ENCODE measurements around the gene CDH4.

Gene CDH4

DNA sequence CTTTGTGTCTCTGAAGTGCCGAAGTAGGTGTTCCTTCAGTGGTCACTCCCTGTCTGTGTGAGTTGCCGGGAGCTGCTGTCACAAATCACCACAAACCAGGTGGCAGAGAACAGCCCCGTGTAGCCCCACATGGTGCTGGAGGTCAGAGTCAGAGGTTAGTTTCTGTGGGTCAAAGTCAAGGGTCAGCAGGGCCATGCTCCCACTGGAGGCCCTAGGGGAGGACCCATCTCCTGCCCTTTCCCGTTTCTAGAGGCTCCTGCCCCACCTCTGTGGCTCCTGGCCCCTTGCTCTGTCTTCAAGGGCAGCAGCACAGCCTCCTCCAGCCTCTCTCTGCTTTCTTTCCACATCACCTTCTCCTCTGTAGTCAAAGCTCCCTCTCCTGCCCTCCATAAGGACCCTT lies 549.4 kb downstream of the CDH4 start:
- no peak for DNase-seq

DNA sequence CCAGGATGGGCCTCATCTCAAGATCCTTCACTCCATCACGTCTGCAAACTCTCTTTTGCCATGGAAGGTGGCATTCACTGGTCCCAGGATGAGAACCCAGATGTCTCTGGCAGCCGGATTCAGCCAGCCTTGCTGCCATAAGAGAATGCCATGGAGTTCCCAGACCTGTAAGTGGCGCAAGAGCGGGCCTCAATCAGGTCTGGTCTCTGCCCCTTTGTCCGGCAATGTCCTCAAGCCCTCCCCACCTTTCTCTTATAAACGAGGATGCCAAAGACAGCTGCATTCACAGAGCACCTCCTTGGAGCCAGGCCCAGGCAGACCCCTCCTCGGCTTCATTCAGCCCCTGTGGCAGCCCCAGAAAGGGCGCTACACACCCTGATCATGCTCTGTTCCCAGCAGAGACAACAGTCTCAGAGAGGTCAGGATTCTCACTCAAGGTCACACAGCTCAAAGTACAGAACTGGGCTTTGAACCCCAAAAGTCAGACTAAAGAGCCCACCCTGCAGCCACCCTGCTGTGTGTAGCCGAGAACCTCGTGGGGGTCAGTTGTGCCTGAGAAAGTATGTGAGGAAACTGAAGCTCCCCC lies 549.9 kb downstream of the CDH4 start:
- DNase-seq, result no peak

DNA sequence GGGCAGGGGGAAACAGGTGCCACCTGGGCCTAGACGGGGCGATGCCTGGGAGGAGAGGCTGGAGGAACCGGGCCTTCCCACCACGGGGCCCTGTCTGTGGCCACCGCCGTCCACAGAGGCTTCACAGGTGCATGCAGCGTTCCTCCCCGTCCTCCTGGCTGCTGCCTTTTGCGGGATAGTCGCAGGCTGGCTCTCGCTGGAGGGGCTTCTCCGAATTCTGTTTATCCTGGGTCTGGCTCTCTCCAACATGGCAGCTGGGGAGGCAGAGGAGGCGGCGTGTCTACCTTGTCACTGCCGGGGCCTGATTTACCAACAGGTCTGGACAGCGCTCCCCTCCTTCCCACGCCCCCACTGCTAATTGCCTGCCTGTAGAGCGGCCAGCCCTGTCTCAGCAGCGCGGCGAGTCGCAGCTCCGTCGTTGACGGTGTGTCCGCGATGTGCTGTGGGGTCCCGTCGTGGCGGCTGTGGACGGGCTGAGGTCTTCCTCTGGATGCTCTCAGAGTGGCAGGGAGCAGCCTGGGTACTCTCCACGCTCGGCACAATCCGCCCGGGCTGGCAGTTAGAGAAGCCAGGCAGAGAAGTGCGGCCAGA lies 550.8 kb downstream of the CDH4 start:
- DNase-seq, result no peak

DNA sequence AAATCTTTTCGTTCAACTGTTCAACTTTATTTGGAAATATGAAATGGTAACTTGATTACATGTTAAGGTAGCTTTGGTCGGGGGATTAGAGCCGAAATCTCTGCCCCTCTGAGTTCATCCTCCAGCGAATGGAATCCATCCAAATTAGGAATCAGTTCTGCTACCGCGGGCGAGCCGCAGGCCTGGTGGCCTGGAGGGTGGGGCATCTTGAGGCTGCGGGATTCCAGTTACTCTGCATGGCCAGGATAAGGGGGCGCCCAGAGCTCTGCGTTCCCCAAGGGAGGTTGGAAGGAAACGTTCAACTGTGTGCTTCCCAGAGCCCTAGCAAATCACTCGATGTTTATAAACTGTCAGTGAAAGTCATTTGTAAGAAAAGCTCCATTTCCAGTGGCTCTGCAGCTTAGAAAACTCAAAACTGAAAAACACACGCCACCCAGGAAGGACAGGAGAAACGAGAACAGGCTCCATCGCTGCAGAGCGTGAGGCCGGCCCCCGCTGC lies 551.4 kb downstream of the CDH4 start:
- DNase-seq, result no peak

DNA sequence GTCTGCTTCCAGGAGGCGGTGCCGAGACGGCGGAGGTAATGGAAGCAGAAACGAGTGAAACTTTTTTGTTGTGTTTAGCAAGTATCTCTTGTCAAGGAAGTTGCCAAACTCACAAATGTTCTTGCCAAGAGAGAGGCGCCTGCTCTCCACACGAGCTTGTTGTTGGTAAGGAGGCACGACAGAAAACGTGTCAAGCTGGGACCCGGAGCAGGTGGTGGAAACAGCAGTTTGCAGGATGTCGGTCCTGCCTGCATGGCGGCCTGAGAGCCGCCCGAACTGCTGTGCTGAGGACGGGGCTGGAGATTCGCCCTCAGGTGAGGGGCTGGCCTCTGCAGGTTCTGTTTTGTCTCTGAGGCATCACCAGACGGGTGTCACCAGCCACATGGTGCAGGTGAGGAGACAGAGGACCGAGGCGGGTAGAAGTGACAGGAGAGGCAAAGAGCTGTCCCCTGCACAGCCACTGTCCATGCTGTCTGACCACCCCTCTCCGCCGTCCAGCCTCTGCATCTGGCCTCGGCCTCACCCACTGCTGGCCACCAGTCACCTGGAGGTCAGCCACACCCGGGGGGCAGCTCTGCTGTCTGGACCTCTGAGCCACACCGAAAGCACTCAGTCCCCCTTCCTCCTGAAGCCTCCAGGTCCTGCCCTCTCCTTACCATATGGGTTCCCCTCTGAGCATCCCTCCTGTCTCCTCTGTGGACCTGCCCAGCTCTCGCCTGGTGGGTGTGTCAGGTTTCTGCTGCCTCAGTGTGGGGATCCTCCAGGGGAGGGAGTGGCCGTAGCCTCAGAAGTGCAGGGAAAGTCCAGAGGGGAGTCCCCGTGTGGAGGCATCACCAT lies 552.1 kb downstream of the CDH4 start:
- no peak for DNase-seq

DNA sequence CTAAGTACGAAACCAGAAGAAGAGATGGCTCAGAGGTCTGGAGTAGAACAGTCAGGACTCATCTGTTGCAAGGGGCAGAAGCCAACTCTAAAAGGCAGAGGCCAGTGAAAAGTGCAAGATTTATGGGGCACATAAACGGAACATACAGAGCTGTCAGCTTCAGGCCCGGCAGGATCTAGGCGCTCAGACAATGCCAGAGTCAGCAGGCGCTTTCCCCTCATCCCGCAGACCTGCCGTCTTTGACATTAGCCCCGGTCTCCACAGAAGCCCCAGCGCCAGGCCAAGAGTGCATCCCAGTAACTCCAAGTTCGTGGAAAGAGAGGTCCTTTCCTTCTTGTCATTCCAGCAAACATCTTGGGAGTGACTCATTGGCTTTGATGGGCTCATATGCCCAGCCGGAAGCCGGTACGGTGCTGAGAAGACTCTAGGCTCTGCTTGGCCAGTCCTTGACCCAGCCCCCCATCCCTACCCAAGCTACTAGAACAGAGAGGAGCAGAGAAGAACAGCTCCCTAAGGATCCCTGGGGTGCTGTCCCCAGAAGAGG lies 552.8 kb downstream of the CDH4 start:
- no peak for DNase-seq

DNA sequence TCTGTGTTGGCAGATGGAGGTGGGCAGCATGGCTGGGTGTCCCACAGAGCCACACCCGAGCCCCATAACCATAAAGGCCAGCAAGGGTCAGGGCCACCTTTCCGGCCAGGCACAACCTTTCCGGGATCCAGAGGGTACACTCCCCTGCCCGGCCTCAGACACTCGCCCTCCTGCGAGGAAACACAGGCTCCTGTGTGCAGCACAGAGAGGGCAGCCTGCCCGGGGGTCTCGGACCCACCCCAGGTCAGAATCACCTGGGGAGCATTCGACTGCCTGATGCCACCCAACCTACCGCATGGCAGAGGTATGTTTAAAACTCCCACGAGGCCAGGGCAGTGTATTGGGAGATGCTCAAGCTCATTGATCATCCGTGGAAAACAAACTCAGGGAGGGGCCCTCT lies 553.3 kb downstream of the CDH4 start:
- DNase-seq, result no peak

DNA sequence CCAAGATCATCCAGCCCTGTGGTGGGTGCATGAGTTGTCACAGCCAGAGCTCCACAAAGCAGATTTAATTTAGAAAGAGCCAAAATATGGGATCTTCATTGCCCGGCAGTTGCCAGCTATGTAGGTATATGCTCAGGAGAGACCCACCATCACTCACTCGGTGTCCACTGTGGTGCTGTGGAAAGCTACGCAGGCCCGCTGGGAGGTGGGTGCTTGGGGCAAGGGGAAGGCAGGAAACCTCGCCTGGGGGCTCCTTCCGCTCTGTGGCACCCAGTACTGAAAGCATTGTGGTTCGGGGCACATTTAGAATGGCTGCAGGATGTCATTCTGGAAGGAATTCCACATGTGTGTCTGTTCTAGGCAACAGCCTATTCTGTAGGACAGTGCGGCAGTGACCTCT lies 553.7 kb downstream of the CDH4 start:
- no peak for DNase-seq

DNA sequence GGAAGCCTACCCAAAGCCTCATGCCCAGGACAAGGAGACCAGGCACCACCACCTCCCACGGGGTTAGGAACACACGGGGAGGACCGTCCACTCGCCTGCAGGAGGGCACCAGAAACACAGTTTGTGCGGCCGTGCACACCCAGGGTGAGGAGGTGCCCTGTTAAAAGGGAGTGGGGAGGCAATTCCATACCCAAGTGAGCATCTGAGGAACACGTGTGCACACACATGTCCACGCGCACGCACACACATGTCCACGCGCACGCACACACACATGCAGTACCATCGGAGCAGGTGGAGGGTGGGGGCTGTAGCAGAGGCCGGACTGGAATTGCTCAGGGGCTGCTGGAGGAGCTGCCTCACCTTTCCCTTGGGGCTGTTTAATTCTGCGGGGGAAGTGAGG lies 554.3 kb downstream of the CDH4 start:
- DNase-seq, result no peak

DNA sequence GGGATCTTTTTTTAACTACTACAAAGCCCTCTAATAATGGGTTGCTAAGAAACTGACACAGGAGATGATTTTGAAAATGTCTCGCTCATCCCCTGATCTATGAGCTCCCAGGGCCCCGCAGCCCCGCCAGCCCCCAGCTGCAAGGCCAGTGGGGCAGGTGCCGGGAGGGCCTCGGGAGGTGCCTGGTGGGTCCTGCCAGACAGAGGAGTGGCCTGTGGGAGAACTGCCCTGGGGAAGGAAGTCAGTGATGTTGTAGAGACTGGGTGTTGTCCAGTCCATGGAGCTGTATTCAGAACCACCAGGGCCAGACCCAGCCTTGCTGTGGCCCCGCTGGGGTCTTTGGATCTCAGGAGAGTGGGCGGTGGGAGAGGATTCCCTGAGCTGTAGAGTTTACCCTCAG lies 554.9 kb downstream of the CDH4 start:
- no peak for DNase-seq

DNA sequence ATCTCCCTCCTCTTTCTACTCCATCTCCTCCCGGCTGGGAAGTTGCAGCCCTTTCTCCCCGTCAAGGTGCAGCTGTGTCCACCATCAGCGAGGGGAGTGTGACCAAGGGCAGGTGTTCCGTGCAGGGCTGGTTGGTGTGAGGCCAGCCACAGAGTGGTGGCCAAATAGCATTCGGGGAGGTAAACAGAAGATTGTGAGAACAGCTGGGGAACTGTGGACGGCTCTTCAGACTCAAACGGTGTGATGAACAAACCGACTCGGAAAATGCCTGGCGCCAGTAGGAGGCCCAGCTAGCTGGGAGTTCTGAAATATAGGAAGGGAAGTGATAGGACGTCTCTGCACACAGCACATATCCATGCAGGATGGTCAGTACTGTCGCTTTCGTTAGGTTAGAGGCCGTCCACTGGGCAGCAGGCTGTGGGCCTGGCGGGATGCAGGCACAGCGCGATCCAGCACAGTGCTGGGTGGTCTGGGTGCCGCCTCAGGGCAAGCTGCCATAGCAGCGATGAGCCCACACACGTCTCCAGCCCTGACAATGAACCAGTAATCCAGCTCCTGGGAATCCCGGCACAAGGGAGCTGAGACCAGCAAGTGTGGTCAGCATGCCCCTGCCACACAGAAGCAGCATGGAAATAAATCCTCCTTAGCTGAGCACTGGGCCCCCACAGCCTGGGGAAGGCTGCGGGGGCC lies 555.6 kb downstream of the CDH4 start:
- no peak for DNase-seq

DNA sequence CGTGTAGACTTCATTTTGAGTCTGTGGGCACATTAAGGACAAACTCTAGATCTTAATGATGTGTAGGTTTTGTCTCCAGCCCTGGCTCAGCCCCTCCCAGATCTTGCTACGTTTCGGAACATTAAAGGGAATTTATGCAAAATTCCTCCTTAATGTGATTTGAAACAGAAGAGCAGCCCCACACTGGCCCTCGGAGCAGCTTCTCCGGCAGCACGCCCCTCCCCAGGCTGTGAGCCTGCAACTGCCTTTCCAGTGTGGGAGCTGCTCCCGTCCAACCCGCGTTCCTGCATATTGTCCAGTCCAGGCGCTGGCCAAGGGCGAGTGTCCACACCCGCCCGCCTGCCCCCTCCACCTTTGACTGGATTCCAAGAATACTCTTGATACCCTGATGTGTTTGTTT lies 556.4 kb downstream of the CDH4 start:
- DNase-seq, result no peak

DNA sequence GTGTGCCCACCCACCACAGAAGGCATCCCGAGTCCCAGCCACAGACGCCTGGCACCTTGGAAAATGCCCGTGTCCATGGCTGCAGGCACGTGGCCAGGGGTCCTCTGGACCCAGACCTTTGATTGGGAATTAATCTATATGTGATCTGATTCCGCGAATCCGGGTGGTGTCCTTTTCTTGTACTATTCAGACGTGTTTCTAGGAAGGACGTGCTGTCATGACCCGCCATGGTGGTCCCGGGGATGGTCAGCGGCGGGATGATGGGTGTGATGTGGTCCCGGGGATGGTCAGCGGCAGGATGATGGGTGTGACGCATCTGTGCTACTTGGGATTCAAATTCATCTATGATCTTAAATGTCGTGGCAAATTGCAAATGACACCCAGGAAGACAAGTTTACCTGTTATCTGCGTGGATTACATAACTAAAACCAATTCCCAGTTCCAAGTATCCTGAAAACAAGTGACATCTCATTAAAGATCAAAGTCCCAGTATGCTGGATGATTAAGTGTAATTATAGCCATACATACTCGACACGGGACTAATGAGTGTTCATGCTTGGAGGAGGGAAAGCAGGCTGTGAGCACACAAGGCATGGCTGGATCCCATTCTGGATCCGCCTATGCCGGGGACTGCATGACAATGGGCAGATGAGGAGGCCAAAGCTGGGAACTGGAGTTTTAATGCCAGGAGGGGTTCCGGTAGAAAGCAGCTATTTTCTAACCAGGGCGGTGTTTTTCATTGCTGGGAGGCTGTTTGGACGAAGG lies 557.1 kb downstream of the CDH4 start:
- DNase-seq, result no peak

DNA sequence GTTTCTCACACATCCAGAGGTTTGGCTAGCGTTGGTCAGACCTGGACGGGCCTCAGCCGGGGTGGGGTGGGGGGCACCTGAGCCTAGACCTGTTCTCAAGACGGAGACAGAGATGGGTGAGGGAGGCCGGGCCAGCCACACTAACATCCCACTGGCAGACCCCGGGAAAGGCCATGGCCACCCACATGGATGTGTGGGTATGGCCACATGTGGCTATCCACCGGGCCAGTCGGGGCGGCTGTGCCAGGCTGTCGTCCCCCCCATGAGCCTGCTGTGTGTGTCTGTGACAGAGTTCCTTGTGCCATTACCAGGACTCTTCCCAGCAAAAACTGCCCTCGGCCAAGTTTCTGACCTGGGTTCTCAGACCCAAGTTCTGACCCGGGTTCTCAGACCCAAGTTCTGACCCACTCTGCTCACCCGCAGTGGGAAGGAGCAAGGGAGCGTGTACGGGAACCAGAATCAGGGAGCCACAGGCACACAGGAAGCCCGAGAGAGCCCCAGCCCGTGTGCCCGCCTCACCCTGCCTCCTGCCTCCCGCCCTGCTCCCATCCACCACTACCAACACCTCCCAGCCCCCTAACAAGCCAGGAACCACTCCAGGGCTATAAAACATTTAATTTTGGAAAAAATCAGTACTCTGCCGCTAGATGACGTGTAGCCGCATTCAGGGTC lies 558.1 kb downstream of the CDH4 start:
- no peak for DNase-seq

DNA sequence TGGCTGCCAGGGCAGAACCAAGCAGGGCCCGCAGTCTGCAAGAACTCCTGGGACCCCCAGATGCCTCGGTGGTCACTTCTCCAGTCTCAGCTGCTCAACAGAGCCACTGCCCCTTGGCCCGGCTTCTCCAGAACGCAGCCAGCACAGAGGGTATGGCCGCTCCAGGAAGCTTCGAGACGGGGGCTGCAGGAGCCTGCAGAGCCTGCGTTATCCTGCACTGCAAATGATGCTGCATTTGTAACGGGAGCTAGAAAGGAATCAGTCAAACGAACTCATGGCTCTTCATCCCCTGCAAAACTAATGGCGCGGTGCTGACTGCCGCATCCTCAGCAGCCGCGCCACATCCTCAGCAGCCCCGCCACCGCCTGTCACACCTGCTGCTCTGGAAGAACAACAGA lies 558.7 kb downstream of the CDH4 start:
- no peak for DNase-seq

DNA sequence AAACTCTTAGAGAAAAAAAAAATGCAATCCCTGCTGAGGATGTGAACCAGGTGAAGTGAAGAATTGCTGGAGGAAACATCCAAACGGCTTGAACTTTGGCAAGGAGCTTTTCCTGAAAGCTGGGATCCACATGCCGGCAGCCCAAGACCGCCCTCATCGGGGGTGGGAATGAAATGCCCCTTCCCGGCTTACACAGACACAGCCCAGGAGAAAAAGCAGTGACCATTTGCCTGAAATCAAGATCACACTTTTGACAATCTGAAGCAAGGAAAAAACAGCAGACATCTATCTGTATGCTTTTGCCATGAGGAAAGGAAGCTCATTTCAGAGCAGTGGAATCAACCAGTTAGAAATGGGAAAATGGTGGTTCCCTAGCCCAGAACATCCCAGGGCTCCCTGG lies 559.1 kb downstream of the CDH4 start:
- no peak for DNase-seq

DNA sequence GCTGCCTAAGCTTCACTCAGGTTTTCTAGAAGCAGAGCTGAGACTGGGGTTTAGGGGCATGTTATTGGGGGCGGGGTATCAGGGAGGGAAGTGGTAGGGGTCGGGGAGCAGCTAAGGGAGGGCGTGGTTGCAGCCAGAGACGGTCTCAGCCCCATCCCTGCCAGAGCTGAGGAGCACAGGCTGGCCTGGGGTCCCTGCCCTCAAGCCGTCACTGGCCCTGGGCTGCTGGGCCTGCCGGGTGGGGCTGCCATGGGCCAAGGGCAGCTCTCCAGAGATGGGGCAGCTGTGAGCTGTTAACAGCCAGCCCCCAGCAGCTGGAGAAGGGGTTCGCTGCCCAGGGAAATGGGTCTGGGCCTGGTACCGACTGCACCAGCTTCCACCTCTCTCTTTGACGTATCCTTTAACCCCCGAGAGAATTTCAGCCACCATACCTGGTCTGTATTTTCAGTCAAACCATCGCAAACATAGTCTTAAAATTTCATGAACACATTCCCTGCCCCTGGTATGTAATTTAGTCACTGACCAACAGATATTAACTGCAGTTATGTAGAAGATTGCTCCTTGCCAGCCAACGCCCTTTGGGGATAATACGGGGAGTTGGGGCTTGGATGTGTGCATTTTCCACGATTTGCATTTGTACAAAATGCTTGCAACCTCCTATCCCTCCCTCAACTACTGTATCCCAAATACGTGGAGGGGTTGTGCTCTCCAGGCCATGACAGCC lies 560.2 kb downstream of the CDH4 start:
- no peak for DNase-seq

DNA sequence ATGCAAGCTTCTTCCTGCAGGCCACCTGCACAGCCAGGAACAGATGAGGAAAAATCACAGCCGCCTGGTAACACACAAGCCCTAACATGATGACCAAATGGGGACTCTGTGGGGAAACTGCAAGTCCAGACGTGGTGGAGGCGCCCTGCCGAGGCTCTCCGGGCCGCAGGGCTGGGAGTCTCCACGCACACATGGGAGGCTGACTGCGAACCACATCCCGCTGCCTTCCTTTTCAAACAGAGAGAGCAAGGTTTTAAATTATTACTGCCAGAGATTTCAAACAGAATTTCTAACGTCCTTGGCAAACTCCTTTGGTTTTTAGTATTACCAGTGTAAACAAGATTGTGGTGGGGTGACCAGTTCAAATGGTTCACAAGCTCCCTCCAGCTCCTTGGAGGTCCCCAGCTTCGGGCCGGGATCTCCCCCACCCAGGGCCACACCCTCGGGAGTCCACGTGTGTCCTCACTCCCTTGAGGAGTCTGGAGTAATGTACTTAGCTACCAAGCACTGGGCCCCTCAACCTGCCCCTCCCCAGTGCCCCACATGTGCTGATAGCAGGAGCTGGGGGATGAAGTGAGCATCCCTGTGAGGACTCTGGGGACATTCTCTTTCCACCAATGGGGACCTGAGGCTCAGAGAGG lies 560.9 kb downstream of the CDH4 start:
- DNase-seq, result no peak

DNA sequence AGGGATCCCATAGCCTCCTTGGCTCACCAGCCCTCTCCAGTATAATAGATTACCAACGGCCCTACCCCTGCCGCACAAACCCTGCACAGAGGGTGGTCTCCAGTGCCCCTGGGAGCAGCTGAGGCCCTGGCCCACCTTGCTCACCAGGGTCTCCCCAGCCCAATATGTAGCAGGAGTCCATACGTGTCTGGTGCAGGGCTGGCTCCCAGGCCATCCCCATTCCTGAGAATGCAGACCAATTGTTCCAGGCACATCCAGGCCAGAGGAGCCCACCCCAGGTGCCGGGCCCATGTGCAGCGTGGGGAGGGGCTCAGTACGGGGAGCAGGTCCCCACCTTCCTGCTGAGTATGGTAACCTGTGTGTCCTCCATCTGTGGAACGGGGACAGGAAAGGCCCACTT lies 561.7 kb downstream of the CDH4 start:
- DNase-seq, result no peak

DNA sequence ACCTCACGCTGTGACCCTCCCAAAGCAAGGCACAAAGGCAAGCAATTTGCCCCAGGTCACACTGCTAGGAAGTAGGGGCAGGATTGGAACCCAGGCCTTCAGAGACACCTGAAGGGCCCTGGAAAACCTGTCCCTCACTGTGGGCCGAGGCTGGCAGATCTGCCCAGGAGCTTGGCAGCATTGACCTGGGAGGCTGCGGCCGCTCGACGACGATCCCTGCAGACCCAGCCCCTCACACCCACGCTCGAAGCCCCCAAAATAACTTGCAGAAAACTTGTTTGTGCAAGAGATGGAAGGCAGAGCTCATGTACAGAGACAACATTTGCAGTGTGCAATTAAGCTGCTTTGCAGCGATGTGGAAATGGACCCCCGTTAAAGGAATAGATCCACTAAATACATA lies 562.2 kb downstream of the CDH4 start:
- DNase-seq, result no peak

DNA sequence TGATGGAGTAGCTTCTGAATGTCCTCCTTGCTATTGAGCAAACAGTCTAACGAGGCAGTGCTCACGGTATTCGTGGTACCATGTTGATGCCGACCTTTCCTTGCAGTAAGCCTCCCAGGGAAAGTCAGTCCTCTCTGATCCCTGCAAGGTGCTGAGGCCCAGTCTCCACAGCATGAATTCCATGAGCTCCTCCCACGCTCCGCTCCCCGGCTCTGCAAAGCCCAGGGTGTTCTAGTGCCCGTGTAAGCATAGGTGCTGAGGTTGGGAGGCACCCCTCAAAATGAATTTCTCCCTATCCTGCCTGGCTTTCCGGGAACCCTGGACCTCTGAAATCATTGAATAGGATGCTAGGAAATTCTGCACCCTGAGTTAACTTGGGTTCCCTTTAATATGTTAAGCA lies 562.7 kb downstream of the CDH4 start:
- no peak for DNase-seq
